Measurements from ENCODE around the gene TMEM161A.

- TF ChIP-seq ZNF24 (tag by site-specific recombination; IDR thresholded peaks at IDR 0.05) (no peak), ZBTB44 (tag by site-specific recombination; IDR thresholded peaks at IDR 0.05) (no peak), CTCF (tag by site-specific recombination; IDR thresholded peaks at IDR 0.05) (no peak), ZSCAN30 (tag by site-specific recombination; IDR thresholded peaks at IDR 0.05) (no peak), YY1 (tag by site-specific recombination; IDR thresholded peaks at IDR 0.05) (no peak), ZNF768 (tag by site-specific recombination; IDR thresholded peaks at IDR 0.05) (no peak)
Measured at GRCh38 chr19:19095691-19096090, 42.6 kb downstream of the TMEM161A start.

Data from HEK293 (cell line).